KMS-11 (cell line): ENCODE measurements around the gene C7.
A peak's percentile ranks its signal among the peaks of the same experiment; 100 is the strongest.
"Not testable (repeated sequence)": the region's sequence is repeated elsewhere in the genome, so short reads cannot be mapped to it uniquely, and the experiment has no call there.

Source experiments
- H2AFZ ChIP-seq: fragments of 200-600 bp; sonication (generic); 2 replicates; pipeline ENCODE4 v1.6.1; 2016; ENCODE audit warnings: antibody characterized with exemption, mixed run types, low read depth
- H3K27ac ChIP-seq: fragments of 200-600 bp; sonication (generic); 2 replicates; pipeline ENCODE4 v1.6.1; 2016; ENCODE audit warnings: mild to moderate bottlenecking, mixed run types
- H3K27me3 ChIP-seq: fragments of 200-600 bp; sonication (generic); 2 replicates; pipeline ENCODE4 v1.6.1; 2017; ENCODE audit warnings: mild to moderate bottlenecking, low read depth, mixed run types, moderate library complexity; ENCODE audit not compliant: insufficient read depth
- H3K36me3 ChIP-seq: fragments of 200-600 bp; sonication (generic); 2 replicates; pipeline ENCODE4 v1.6.1; 2017; ENCODE audit warnings: mild to moderate bottlenecking, mixed run types; ENCODE audit not compliant: insufficient read depth
- H3K4me1 ChIP-seq: fragments of 200-600 bp; sonication (generic); 2 replicates; pipeline ENCODE4 v1.6.1; 2016; ENCODE audit warnings: mild to moderate bottlenecking, low read depth, mixed run types; ENCODE audit not compliant: poor library complexity, severe bottlenecking
- H3K4me2 ChIP-seq: fragments of 200-600 bp; sonication (generic); 2 replicates; pipeline ENCODE4 v1.7.0; 2016; ENCODE audit warnings: mild to moderate bottlenecking, mixed run types
- H3K4me3 ChIP-seq: fragments of 200-600 bp; sonication (generic); IDR thresholded peaks from 2 replicates; pipeline ENCODE4 v1.6.1; 2017; ENCODE audit warnings: low read depth, low read length, mixed read lengths; ENCODE audit not compliant: insufficient read depth
- H3K79me2 ChIP-seq: fragments of 200-600 bp; sonication (generic); 2 replicates; pipeline ENCODE4 v1.6.1; 2016; ENCODE audit warnings: low read depth, mixed run types; ENCODE audit not compliant: insufficient read depth
- H3K9ac ChIP-seq: fragments of 200-600 bp; sonication (generic); 2 replicates; pipeline ENCODE4 v1.6.1; 2016; ENCODE audit warnings: mild to moderate bottlenecking, mixed run types
- H4K20me1 ChIP-seq: fragments of 200-600 bp; sonication (generic); 2 replicates; pipeline ENCODE4 v1.6.1; 2016; ENCODE audit warnings: mild to moderate bottlenecking, mixed run types; ENCODE audit not compliant: insufficient read depth
- TF ChIP-seq, protein P1 (sequence below): fragments of 200-600 bp; sonication (generic); conservative IDR thresholded peaks from 2 replicates; pipeline ENCODE4 v1.6.1; 2017; ENCODE audit warnings: low read depth, mild to moderate bottlenecking, antibody characterized with exemption, low read length, moderate library complexity, mixed read lengths

Gene C7

DNA sequence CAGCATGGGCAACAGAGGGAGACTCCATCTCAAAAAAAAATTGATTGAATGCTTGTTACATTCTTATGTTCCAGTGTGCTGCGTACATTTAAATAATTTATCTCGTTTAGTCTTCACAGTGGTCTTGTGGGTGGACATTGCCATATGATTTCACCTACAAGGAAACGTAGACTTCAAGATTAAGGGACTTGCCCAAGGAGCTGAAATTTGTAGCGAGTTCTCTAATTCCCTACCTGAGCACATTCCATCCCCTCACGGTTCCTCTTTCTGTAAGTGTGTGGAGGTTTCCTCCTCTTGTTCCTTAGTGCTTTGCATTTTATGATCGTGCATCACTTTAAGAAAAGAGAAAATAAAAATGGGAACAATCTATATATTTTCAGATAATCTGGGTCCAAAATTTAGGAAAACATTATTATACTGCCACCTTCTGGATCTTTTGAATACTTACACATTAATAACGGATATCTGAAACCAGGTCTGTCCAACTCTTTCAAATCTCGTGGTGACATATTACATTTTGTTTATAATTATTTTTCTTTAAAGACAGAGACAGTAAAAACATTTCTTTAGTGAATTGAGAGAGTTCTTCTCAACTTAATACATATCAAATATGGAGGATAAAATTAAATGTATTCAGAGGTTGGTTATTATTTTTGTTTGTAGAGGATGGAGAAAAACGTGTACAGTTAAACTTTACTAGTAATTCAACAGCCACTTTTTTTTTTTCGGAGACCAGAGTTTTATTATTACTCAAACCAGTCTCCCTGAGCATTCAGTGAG, 29.9 kb upstream of the C7 start:
- Histone ChIP-seq H3K4me1 (peaks cover 4% of the 10 kb centered on the region), H4K20me1 (no peaks in the 10 kb centered on the region), H2AFZ (peak overlapping the region; percentile 45), H3K27me3 (no peaks in the 10 kb centered on the region), H3K79me2 (no peaks in the 10 kb centered on the region), H3K4me2 (0 out of 2 replicates have a peak overlapping the region, but pooled peaks have one; percentile 8), H3K36me3 (no peaks in the 10 kb centered on the region), H3K9ac (no peak overlapping the region), H3K27ac (no peak overlapping the region), H3K4me3 (no peak overlapping the region)
- TF ChIP-seq, protein P1, sequence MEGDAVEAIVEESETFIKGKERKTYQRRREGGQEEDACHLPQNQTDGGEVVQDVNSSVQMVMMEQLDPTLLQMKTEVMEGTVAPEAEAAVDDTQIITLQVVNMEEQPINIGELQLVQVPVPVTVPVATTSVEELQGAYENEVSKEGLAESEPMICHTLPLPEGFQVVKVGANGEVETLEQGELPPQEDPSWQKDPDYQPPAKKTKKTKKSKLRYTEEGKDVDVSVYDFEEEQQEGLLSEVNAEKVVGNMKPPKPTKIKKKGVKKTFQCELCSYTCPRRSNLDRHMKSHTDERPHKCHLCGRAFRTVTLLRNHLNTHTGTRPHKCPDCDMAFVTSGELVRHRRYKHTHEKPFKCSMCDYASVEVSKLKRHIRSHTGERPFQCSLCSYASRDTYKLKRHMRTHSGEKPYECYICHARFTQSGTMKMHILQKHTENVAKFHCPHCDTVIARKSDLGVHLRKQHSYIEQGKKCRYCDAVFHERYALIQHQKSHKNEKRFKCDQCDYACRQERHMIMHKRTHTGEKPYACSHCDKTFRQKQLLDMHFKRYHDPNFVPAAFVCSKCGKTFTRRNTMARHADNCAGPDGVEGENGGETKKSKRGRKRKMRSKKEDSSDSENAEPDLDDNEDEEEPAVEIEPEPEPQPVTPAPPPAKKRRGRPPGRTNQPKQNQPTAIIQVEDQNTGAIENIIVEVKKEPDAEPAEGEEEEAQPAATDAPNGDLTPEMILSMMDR: peak; percentile 80

DNA sequence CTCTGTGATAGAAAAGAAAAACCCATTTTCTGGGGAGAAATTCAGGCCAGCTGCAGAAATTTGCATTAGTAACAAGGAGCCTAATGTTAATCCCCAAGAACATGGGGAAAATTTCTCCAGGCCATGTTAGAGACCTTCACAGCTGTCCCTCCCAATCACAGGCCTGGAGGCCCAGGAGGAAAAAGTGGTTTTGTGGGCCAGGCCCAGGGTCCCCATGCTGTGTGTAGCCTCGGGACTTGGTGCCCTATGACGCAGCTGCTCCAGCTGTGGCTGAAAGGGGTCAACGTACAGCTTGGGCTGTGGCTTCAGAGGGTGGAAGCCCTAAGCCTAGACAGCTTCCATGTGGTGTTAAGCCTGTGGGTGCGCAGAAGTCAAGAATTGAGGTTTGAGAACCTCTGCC, 27.0 kb upstream of the C7 start:
- H2AFZ ChIP-seq: no peak overlapping the region
- no peaks in the 10 kb centered on the region for H3K79me2 ChIP-seq
- no peak overlapping the region for H3K9ac ChIP-seq
- peaks cover 4% of the 10 kb centered on the region for H3K4me1 ChIP-seq
- no peak overlapping the region for H3K27ac ChIP-seq
- no peaks in the 10 kb centered on the region for H3K27me3 ChIP-seq
- no peaks in the 10 kb centered on the region for H4K20me1 ChIP-seq
- TF ChIP-seq, protein P1: no peak
- H3K36me3 ChIP-seq: no peaks in the 10 kb centered on the region
- no peak overlapping the region for H3K4me3 ChIP-seq
- no peak overlapping the region for H3K4me2 ChIP-seq

DNA sequence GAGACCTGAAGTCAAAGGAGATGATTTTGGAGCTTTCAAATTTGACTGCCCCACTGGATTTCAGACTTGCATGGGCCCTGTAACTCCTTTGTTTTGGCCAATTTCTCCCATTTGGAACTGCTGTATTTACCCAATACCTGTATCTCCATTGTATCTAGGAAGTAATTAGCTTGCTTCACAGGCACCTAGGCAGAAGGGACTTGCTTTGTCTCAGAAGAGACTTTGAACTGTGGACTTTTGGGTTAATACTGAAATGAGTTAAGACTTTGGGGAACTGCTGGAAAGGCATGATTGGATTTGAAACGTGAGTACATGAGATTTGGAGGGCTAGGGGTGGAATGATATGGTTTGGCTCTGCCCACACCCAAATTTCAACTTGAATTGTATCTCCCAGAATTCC, 26.2 kb upstream of the C7 start:
- not testable (repeated sequence) for H3K27me3 ChIP-seq, H3K27ac ChIP-seq, H3K4me2 ChIP-seq, H3K36me3 ChIP-seq, H2AFZ ChIP-seq, H3K4me1 ChIP-seq, H3K4me3 ChIP-seq, H4K20me1 ChIP-seq, H3K9ac ChIP-seq, H3K79me2 ChIP-seq

DNA sequence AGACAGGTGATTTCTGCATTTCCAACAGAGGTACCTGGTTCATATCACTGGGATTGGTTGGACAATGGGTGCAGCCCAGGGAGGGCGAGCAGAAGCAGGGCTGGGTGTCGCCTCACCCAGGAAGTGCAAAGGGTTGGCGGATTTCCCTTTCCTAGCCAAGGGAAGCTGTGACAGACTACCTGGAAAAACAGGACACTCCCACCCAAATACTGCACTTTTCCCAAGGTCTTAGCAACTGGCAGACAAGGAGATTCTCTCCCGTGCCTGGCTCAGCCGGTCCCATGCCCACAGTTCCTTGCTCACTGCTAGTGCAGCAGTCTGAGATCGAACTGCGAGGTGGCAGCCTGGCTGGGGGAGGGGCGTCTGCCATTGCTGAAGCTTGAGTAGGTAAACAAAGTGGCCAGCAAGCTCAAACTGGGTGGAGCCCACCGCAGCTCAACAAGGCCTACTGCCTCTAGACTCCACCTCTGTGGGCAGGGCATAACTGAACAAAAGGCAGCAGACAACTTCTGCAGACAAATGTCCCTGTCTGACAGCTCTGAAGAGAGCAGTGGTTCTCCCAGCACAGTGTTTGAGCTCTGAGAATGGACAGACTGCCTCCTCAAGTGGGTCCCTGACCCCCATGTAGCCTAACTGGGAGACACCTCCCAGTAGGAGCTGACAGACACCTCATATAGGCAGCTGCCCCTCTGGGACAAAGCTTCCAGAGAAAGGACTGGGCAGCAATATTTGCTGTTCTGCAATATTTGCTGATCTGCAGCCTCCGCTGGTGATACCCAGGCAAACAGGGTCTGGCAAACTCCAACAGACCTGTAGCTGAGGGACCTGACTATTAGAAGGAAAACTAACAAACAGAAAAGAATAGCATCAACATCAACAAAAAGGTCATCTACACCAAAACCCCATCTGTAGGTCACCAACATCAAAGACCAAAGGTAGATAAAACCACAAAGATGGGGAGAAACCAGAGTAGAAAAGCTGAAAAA, 13.6 kb upstream of the C7 start:
- not testable (repeated sequence) for H3K4me1 ChIP-seq, H4K20me1 ChIP-seq, H3K4me2 ChIP-seq, H3K36me3 ChIP-seq, H3K4me3 ChIP-seq, H3K79me2 ChIP-seq, H2AFZ ChIP-seq, H3K9ac ChIP-seq, H3K27ac ChIP-seq, H3K27me3 ChIP-seq

DNA sequence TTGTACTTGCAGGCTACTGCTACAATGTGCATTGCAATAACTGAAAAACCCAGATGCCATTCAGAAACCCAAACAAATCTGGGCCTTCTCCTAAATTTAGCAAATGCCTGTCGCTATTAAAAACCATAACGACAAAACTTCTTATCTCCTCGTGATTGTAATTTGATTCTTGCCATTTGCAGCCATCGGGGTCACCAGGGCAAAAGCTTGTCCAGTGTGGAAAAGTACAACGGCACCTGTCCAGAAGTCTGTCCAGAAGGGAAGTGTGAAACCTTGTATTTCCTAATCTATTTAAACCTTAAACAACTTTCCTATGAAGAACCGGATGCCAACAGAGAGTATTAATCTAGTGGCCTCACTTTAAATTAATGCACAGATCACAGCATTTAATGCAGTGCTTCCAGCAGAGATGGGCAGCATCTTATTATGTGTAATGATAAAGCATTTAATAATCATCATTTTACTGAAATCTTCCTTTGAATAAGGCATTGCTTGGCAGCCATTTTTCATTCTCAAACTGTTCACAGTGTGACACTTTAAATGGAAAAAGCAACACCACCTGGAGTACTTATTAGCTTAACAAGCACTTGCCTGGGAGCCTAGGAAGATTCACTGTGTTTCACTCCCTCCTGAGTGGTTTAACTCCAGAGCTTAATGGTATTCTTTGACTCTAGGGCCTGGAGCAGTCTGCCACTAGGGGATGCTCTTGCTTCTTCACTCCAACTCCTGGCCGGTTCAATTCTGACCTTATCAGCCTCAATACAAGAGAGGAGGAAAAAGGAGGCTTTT, 4.9 kb upstream of the C7 start:
- TF ChIP-seq, protein P1: peak; percentile 91
- no peak overlapping the region for H3K9ac ChIP-seq
- no peak overlapping the region for H3K4me3 ChIP-seq
- H3K4me1 ChIP-seq: no peaks in the 10 kb centered on the region
- no peak overlapping the region for H3K4me2 ChIP-seq
- no peaks in the 10 kb centered on the region for H4K20me1 ChIP-seq
- no peaks in the 10 kb centered on the region for H3K36me3 ChIP-seq
- no peak overlapping the region for H3K27ac ChIP-seq
- H3K27me3 ChIP-seq: no peaks in the 10 kb centered on the region
- no peak overlapping the region for H2AFZ ChIP-seq
- H3K79me2 ChIP-seq: no peaks in the 10 kb centered on the region
